Measurements from ENCODE around the gene PARP3. TPM values are rescaled to one million over a fixed set of nuclear protein-coding genes. Genes with fewer than 3 reads are reported as not detected.

The PARP3 gene
- total RNA-seq, 4 donors from 2014 or later: 13.4 to 39.0 (median 29.5) TPM

GRCh38 chr3:51974277-51974962, 32.3 kb downstream of the PARP3 start:
- no peak for TF ChIP-seq CTCF (IDR thresholded peaks at IDR 0.05; ENCODE audit: low read depth)

DNA sequence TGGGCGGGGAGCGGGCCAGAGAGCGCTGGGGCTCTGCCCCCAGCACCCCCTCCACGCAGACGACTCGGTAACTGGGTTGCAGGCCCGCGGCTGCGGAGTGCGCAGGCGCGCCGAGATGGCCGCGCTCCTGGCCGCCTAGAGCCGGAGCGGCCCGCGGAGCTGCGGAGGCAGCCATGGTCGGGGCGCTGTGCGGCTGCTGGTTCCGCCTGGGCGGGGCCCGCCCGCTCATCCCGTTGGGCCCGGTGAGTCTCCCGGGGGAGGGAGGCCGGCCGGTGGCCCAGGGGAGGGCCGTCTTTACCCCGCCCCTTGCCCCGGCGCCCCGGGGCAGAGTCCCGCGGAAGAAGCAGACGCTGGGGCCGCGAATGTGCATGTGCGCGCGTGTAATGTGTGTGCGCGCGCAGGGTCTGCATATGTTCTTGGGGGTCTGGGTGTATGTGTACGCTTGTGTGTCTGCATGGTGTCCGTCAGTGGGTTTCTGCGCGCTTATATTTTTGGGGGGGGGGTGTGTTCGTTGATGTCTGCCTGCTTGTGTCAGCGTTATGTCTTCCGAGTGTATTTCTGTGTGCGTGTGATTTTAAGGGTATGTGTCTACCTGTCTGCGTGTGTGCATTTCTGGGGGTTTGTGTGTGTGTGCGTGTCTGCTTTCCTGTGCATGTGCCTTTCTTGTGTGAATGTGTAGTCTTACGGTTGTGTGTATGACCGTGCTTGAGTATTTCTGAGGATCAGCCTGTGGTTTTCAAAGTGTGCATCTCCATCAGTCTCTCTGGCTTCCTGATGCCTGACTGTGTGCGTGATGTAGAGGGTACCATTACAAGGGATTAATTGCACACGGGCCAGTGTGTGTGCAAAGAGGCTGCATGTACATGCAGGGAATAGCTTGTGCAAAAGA, 33.0 kb downstream of the PARP3 start, which contains the start of gene ABHD14A:
ABHD14A (plus strand) TSS at position 102 of the 889 bp plus-strand sequence; CDS start at position 174, 72 bp downstream.
- no peak for TF ChIP-seq CTCF (IDR thresholded peaks at IDR 0.05; ENCODE audit: low read depth)

- no peak for TF ChIP-seq CTCF (IDR thresholded peaks at IDR 0.05; ENCODE audit: low read depth)
These were observed 33.8 kb downstream of the PARP3 start for GRCh38 chr3:51975852-51976549.

DNA sequence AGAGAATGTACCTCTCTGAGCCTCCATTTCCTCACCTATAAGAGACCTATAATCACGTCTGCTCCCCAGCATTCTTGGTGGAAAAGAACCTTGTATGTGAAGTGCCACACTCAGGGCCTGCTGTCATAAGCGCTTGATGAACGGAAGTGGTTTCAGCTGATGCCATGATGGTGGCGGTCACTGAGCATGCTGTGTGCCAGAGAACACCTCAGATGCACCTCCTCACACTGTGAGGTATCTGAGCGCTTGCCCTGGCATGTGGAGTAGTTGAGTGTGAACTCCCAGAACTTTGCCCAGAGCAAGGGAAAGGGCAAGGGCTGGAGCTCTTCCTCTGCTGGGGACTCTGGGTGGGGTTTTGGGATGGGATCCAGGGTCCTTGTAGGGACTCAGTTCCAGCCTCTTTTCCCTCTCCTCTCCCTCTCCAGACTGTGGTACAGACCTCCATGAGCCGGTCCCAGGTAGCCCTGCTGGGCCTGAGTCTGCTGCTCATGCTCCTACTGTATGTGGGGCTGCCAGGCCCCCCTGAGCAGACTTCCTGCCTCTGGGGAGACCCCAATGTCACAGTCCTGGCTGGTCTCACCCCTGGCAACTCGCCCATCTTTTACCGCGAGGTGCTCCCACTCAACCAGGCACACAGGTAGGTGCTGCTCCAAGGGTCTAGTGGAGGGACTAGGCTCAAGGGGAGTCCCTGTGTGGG, 35.4 kb downstream of the PARP3 start:
- no peak for TF ChIP-seq CTCF (IDR thresholded peaks at IDR 0.05; ENCODE audit: low read depth)

- TF ChIP-seq CTCF (IDR thresholded peaks at IDR 0.05; ENCODE audit: low read depth): no peak
These were observed 36.0 kb downstream of the PARP3 start for GRCh38 chr3:51978143-51978502.

DNA sequence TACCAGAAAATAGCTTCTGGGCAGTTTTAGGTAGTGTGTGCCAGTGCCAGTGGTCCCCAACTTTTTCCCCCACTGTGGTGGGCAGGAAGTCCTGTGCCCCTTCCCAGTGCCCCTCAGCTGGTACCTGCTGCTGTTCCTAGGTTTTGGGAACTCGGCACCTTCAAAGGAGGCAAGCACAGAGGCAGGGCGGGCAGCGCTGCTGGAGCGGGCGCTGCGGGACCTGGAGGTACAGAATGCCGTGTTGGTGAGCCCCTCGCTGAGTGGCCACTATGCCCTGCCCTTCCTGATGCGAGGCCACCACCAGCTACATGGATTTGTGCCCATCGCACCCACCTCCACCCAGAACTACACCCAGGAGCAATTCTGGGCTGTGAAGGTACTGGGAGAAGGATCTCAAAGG, 38.1 kb downstream of the PARP3 start:
- TF ChIP-seq CTCF (IDR thresholded peaks at IDR 0.05; ENCODE audit: low read depth): no peak

Data from subcutaneous adipose tissue (tissue), 4 donors.